CD4-positive, alpha-beta memory T cell (primary cell): ENCODE measurements around the gene RAB13. TPM values are rescaled to one million over a fixed set of nuclear protein-coding genes. Genes with fewer than 3 reads are reported as not detected.
A peak's percentile ranks its signal among the peaks of the same experiment; 100 is the strongest.

ENCODE experiments used
- CTCF ChIA-PET: fragments of 350-600 bp; sonication (Branson Sonifier 250); formaldehyde crosslinking; loops from one replicate; lab custom pipeline; 2021; ENCODE audit warnings: inconsistent platforms; ENCODE audit not compliant: partially characterized antibody; lab: Charles Lee
- POLR2A ChIA-PET: fragments of 350-600 bp; sonication (Branson Sonifier 250); formaldehyde crosslinking; loops from one replicate; lab custom pipeline; 2021; ENCODE audit not compliant: partially characterized antibody; lab: Charles Lee
- DNase-seq, 5 donors: peaks; one replicate each; pipeline versions ENCODE4 v3.0.0 to v3.0.0-alpha.2; 2020 to 2022; ENCODE audit warnings: mixed read lengths in 1 of 5
- H3K27ac ChIP-seq: one replicate; pipeline ENCODE4 v1.7.0; 2013; ENCODE audit warnings: low read depth, low read length
- H3K27me3 ChIP-seq: 2 replicates; pipeline ENCODE4 v1.7.0; 2013; ENCODE audit warnings: mild to moderate bottlenecking, low read length, moderate library complexity; ENCODE audit not compliant: insufficient read depth
- H3K36me3 ChIP-seq: 2 replicates; pipeline ENCODE4 v1.7.0; 2013; ENCODE audit warnings: mild to moderate bottlenecking, low read length, moderate library complexity; ENCODE audit not compliant: insufficient read depth
- H3K4me1 ChIP-seq: 2 replicates; pipeline ENCODE4 v1.7.0; 2013; ENCODE audit warnings: mild to moderate bottlenecking, low read length, moderate library complexity; ENCODE audit not compliant: insufficient read depth
- H3K4me3 ChIP-seq, 2 donors: one replicate each; pipeline ENCODE4 v1.7.0; 2013; ENCODE audit warnings: low read length in 2 of 2, mild to moderate bottlenecking in 1 of 2
- H3K9me3 ChIP-seq, 2 donors: one replicate each; pipeline ENCODE4 v1.7.0; 2013; ENCODE audit warnings: low read length in 2 of 2, control low read depth in 1 of 2; ENCODE audit not compliant: control insufficient read depth in 1 of 2
- H3K27ac Mint-ChIP-seq, 7 donors: one replicate each; pipeline ENCODE4 v1.8.0; 2020 to 2021; ENCODE audit warnings: mixed read lengths in 7 of 7, mild to moderate bottlenecking in 6 of 7, inconsistent platforms in 3 of 7, moderate library complexity in 3 of 7
- H3K27me3 Mint-ChIP-seq, 2 donors: one replicate each; pipeline ENCODE4 v1.8.0; 2020 to 2021; ENCODE audit warnings: mixed read lengths in 2 of 2
- H3K36me3 Mint-ChIP-seq, 2 donors: one replicate each; pipeline ENCODE4 v1.8.0; 2020 to 2021; ENCODE audit warnings: mixed read lengths in 2 of 2, inconsistent platforms in 1 of 2, mild to moderate bottlenecking in 1 of 2
- H3K4me1 Mint-ChIP-seq, 4 donors: one replicate each; pipeline ENCODE4 v1.8.0; 2020 to 2021; ENCODE audit warnings: mixed read lengths in 4 of 4, mild to moderate bottlenecking in 1 of 4
- H3K4me3 Mint-ChIP-seq, 8 donors: one replicate each; pipeline ENCODE4 v1.8.0; 2020 to 2021; ENCODE audit warnings: mixed read lengths in 8 of 8, mild to moderate bottlenecking in 7 of 8, moderate library complexity in 6 of 8, inconsistent platforms in 3 of 8
- H3K9me3 Mint-ChIP-seq, 8 donors: one replicate each; pipeline ENCODE4 v1.8.0; 2020 to 2021; ENCODE audit warnings: mixed read lengths in 8 of 8, mild to moderate bottlenecking in 5 of 8, inconsistent platforms in 3 of 8, moderate library complexity in 1 of 8
- intact Hi-C: fragments of 100-400 bp; cut with micrococcal nuclease; formaldehyde crosslinking; loops from one replicate; pipeline ENCODE4 v1.15.1; 2023
- polyA plus RNA-seq, 2 donors: library from polyadenylated mRNA; unstranded; fragments of 300-500 nt; fragmentation: Illumina TruSeq; gene quantifications; one replicate each; pipeline ENCODE4 v1.2.3, GENCODE V29; 2021
- total RNA-seq, 2 experiments: library from RNA; stranded (reverse); gene quantifications; one replicate each; pipeline ENCODE4 v1.2.3, GENCODE V29; 2021

The RAB13 gene
- total and polyA plus RNA-seq, 4 experiments from 2014 or later: 0.47 TPM; not detected in 3

GRCh38 chr1:153958111-153958960 lies 27.8 kb downstream of the RAB13 start, which contains the start of gene CRTC2:
Gene CRTC2, minus strand, starts transcription at chr1:153958612. Its CDS starts 115 bp downstream, at chr1:153958497.
- H3K4me1 Mint-ChIP-seq: peaks cover 42 to 75% (median 57%) of the 10 kb centered on the region in 4 donors
- POLR2A ChIA-PET: interaction anchor here (0.6 to 8.6 kb wide), 13 partner anchors 9 to 324 kb away, joined by 3 to 142 read pairs (median 7); partner anchors contain the start of genes CHTOP, CREB3L4, DENND4B and GATAD2B
- H3K27ac Mint-ChIP-seq: peak within 1 kb of the TSS; percentile 88 to 99 (median 97)

GRCh38 chr1:153957744-153958110 lies 28.4 kb downstream of the RAB13 start:
- H3K4me1 ChIP-seq: peaks cover 59% of the 10 kb centered on the region

More at GRCh38 chr1:153958111-153958960, 27.8 kb downstream of the RAB13 start, which contains the start of gene CRTC2:
- H3K4me3 Mint-ChIP-seq: peak within 1 kb of the TSS; percentile 97 to 99 (median 99)
- Histone ChIP-seq H3K4me3 (peak within 1 kb of the TSS; percentile 80 to 99), H3K9me3 (no peaks in the 10 kb centered on the region), H3K27me3 (no peaks in the 10 kb centered on the region), H3K27ac (peak within 1 kb of the TSS; percentile 90), H3K36me3 (peaks cover 15% of the 10 kb centered on the region), H3K4me1 (peaks cover 61% of the 10 kb centered on the region)
- H3K9me3 Mint-ChIP-seq: no peaks in the 10 kb centered on the region
- peak; percentile 95 to 99 (median 97) for DNase-seq
- CTCF ChIA-PET: interaction anchor here (0.8 to 4.3 kb wide), 4 partner anchors 9 to 29 kb away, joined by 3 to 31 read pairs (median 10); partner anchors contain the start of genes CREB3L4, DENND4B and RAB13
- intact Hi-C loops: loop anchor here (1.0 to 5.0 kb wide), 6 partner anchors 9 to 176 kb away; partner anchors contain the start of genes CREB3L4, JTB and RAB13
- H3K36me3 Mint-ChIP-seq: peaks cover 9 to 40% of the 10 kb centered on the region in 2 donors
- H3K27me3 Mint-ChIP-seq: no peaks in the 10 kb centered on the region

GRCh38 chr1:153956997-153957715 lies 29.0 kb downstream of the RAB13 start:
- POLR2A ChIA-PET: interaction anchor here (1.0 to 8.6 kb wide), 11 partner anchors 10 to 323 kb away, joined by 3 to 142 read pairs (median 10); partner anchors contain the start of genes CHTOP, CREB3L4, DENND4B and GATAD2B
- CTCF ChIA-PET: interaction anchor here (1.3 to 4.3 kb wide), 4 partner anchors 11 to 30 kb away, joined by 3 to 31 read pairs (median 8); partner anchors contain the start of genes CREB3L4, DENND4B and RAB13
- Mint-ChIP-seq H3K4me3 (peak overlapping the region; percentile 97 to 99 (median 99)), H3K27ac (peak overlapping the region; percentile 88 to 99 (median 97)), H3K36me3 (peaks cover 16 to 42% of the 10 kb centered on the region in 2 donors), H3K9me3 (no peaks in the 10 kb centered on the region), H3K4me1 (peaks cover 36 to 65% (median 49%) of the 10 kb centered on the region in 4 donors), H3K27me3 (no peaks in the 10 kb centered on the region)
- Histone ChIP-seq H3K4me3 (peak overlapping the region; percentile 80 to 99), H3K4me1 (peaks cover 53% of the 10 kb centered on the region), H3K27ac (peak overlapping the region; percentile 90), H3K27me3 (no peaks in the 10 kb centered on the region), H3K36me3 (peaks cover 23% of the 10 kb centered on the region), H3K9me3 (no peaks in the 10 kb centered on the region)
- intact Hi-C loops: loop anchor here (5.0 kb wide), 1 partner anchor 175 kb away; no protein-coding TSS in a partner anchor
- no peak for DNase-seq

More at GRCh38 chr1:153957744-153958110, 28.4 kb downstream of the RAB13 start:
- Histone ChIP-seq H3K27ac (peak overlapping the region; percentile 90), H3K9me3 (no peaks in the 10 kb centered on the region), H3K27me3 (no peaks in the 10 kb centered on the region), H3K4me3 (peak overlapping the region; percentile 80 to 99), H3K36me3 (peaks cover 18% of the 10 kb centered on the region)
- Mint-ChIP-seq H3K36me3 (peaks cover 11 to 42% of the 10 kb centered on the region in 2 donors), H3K27me3 (no peaks in the 10 kb centered on the region), H3K4me3 (peak overlapping the region; percentile 97 to 99 (median 99)), H3K4me1 (peaks cover 42 to 71% (median 55%) of the 10 kb centered on the region in 4 donors), H3K27ac (peak overlapping the region; percentile 88 to 99 (median 97)), H3K9me3 (no peaks in the 10 kb centered on the region)
- intact Hi-C loops: loop anchor here (1.0 to 5.0 kb wide), 6 partner anchors 10 to 175 kb away; partner anchors contain the start of genes CREB3L4, JTB and RAB13
- peak in 4 of 5 donors; percentile 46 to 72 (median 54) for DNase-seq
- CTCF ChIA-PET: interaction anchor here (1.5 to 4.3 kb wide), 4 partner anchors 10 to 29 kb away, joined by 7 to 31 read pairs (median 10); partner anchors contain the start of genes CREB3L4, DENND4B and RAB13
- POLR2A ChIA-PET: interaction anchor here (0.6 to 8.6 kb wide), 11 partner anchors 10 to 324 kb away, joined by 3 to 142 read pairs (median 17); partner anchors contain the start of genes CHTOP, CREB3L4, DENND4B and GATAD2B

- peaks cover 47% of the 10 kb centered on the region for H3K36me3 ChIP-seq
- peak overlapping the region in 3 of 8 donors; percentile 4 to 50 (median 31) for H3K4me3 Mint-ChIP-seq
These were observed 31.3 kb downstream of the RAB13 start for GRCh38 chr1:153954826-153955225.

GRCh38 chr1:153953859-153954365 lies 32.2 kb downstream of the RAB13 start:
- no peaks in the 10 kb centered on the region for H3K27me3 ChIP-seq
- intact Hi-C loops: no loop called here
- H3K9me3 Mint-ChIP-seq: no peaks in the 10 kb centered on the region
- H3K27me3 Mint-ChIP-seq: no peaks in the 10 kb centered on the region
- H3K4me3 ChIP-seq: no peak overlapping the region
- DNase-seq: no peak
- H3K4me1 Mint-ChIP-seq: peaks cover 28 to 62% (median 40%) of the 10 kb centered on the region in 4 donors
- H3K4me3 Mint-ChIP-seq: peak overlapping the region in 5 of 8 donors; percentile 4 to 50 (median 45)
- POLR2A ChIA-PET: interaction anchor here (0.7 to 8.6 kb wide), 5 partner anchors 8 to 37 kb away, joined by 3 to 142 read pairs (median 7); partner anchors contain the start of genes CREB3L4, DENND4B, JTB and SLC39A1
- no peaks in the 10 kb centered on the region for H3K9me3 ChIP-seq
- peak overlapping the region; percentile 0 for H3K27ac ChIP-seq
- H3K36me3 Mint-ChIP-seq: peaks cover 32 to 59% of the 10 kb centered on the region in 2 donors
- H3K36me3 ChIP-seq: peaks cover 52% of the 10 kb centered on the region
- CTCF ChIA-PET: interaction anchor here (1.0 to 1.4 kb wide), 3 partner anchors 12 to 157 kb away, joined by 3 to 6 read pairs (median 3); partner anchors contain the start of gene CREB3L4
- peak overlapping the region in 6 of 7 donors; percentile 30 to 83 (median 68) for H3K27ac Mint-ChIP-seq
- peaks cover 42% of the 10 kb centered on the region for H3K4me1 ChIP-seq

More at GRCh38 chr1:153954826-153955225, 31.3 kb downstream of the RAB13 start:
- no peaks in the 10 kb centered on the region for H3K27me3 Mint-ChIP-seq
- Histone ChIP-seq H3K27ac (peak overlapping the region; percentile 0), H3K4me3 (no peak overlapping the region), H3K4me1 (peaks cover 46% of the 10 kb centered on the region), H3K27me3 (no peaks in the 10 kb centered on the region), H3K9me3 (no peaks in the 10 kb centered on the region)
- H3K4me1 Mint-ChIP-seq: peaks cover 30 to 62% (median 40%) of the 10 kb centered on the region in 4 donors
- no peaks in the 10 kb centered on the region for H3K9me3 Mint-ChIP-seq
- ChIA-PET POLR2A (interaction anchor here (0.6 to 8.6 kb wide), 5 partner anchors 8 to 319 kb away, joined by 3 to 142 read pairs (median 7); partner anchors contain the start of genes CREB3L4, DENND4B, JTB and SLC39A1), CTCF (no interaction called here)
- H3K27ac Mint-ChIP-seq: peak overlapping the region in 3 of 7 donors; percentile 25 to 83 (median 30)
- DNase-seq: no peak
- peaks cover 32 to 56% of the 10 kb centered on the region in 2 donors for H3K36me3 Mint-ChIP-seq
- intact Hi-C loops: loop anchor here (5.0 kb wide), 1 partner anchor 173 kb away; no protein-coding TSS in a partner anchor

- peaks cover 18 to 43% (median 30%) of the 10 kb centered on the region in 4 donors for H3K4me1 Mint-ChIP-seq
- POLR2A ChIA-PET: interaction anchor here (1.0 to 1.5 kb wide), 3 partner anchors 11 to 39 kb away, joined by 3 read pairs; partner anchors contain the start of gene RPS27
- intact Hi-C loops: no loop called here
These were observed 34.3 kb downstream of the RAB13 start for GRCh38 chr1:153951801-153952200.

More at GRCh38 chr1:153951801-153952200, 34.3 kb downstream of the RAB13 start:
- H3K4me1 ChIP-seq: peaks cover 36% of the 10 kb centered on the region
- CTCF ChIA-PET: no interaction called here
- H3K36me3 ChIP-seq: peaks cover 65% of the 10 kb centered on the region
- peaks cover 36 to 63% of the 10 kb centered on the region in 2 donors for H3K36me3 Mint-ChIP-seq
- DNase-seq: no peak
- H3K27ac Mint-ChIP-seq: peak overlapping the region in 3 of 7 donors; percentile 42 to 66 (median 46)
- H3K4me3 Mint-ChIP-seq: no peak overlapping the region
- no peaks in the 10 kb centered on the region for H3K27me3 ChIP-seq
- H3K4me3 ChIP-seq: no peak overlapping the region
- no peak overlapping the region for H3K27ac ChIP-seq
- no peaks in the 10 kb centered on the region for H3K9me3 ChIP-seq
- no peaks in the 10 kb centered on the region for H3K9me3 Mint-ChIP-seq
- H3K27me3 Mint-ChIP-seq: no peaks in the 10 kb centered on the region
